NCI-H187 treated with DMSO at 0.1 percent for 48 hours (cell line): ENCODE measurements around the gene TSSK3.

ENCODE experiments used
- DNase-seq: peaks from one replicate; lab custom pipeline; 2025; lab: John Stamatoyannopoulos, UW

The TSSK3 gene

DNA sequence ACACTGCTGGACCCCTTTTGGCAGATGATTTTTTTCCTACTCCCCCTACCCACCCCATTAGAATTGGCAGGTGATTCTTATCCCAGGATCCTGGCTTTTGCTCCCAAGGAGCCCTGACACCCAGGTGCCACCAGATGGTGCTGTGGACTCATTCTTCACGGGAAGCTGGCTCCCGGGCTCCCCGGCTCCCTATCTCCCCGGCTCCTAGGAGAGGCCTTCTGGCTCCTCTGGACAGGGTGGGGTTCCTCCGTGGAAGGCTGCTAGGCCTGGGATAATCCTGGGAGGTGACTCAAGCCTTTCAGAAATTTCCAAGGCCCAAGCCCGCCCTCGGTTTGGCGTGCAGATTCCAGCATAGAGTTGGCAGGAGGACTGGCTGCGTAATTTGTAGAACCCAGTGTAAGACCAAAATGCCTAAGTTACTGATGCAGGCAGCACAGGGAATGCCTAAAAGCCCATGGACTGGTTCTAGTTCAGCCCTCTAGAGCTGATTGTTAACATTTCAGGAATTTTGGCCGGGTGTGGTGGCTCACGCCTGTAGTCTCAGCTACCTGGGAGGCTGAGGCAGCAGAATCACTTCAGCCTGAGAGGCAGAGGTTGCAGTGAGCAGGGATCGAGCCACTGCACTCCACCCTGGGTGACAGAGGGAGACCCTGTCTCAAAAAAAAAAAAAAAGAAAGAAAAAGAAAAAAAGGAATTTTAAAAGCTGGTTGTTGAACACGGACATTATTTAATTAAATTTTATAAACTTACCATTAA, 38.7 kb downstream of the TSSK3 start:
- DNase-seq, result no peak

DNA sequence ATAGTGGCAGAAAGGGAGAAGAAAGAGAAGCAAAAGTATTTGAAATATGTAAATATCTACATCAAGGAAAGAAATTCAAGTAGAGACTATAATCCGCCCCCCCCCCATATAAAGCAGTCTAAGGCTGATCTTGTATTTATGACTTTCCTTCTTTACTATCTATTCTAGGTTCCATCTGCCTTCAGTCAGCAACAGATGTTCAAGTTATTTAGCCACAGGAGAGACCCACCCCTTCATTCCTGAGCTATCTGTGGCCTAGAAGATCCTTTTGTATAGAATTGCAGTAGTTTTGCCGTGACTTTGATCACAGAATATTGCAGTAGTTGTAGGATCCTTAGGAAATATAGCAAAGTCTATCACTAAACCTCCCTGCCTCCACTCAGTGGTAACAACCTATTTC, 42.6 kb downstream of the TSSK3 start:
- DNase-seq, result no peak

DNA sequence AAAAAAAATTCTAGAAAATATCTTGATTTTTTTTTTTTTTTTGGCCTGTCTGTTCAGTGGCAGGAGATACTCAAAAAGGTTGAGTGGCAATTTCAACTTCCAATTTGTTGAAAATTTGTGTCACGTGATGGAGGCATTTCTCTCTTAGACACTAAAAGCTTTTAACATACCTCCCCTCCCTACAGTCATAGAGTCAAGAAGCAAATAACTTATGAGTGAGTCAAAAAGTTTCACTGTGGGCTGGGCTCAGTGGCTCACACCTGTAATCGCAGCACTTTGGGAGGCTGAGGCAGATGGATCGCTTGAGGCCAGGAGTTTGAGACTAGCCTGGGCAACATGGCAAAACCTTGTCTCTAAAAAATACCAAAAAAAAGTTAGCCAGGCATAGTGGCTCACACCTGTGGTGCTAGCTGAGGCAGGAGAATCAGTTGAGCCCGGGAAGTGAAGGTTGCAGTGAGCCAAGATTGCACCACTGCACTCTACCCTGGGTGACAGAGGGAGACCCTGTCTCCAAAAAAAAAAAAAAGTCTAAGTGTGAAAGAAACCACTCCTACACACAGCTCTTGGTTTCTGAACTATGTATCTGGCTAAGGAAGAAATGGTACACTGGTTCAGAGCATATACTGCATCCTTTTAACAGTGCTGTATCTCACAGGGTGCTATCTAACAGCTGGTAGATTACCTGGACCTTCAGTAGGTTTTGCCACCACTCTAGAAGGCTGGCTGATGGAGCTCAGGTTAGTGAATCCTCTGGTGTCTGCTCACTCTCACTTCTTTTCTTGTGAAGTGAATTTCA, 43.5 kb downstream of the TSSK3 start:
- no peak for DNase-seq

DNA sequence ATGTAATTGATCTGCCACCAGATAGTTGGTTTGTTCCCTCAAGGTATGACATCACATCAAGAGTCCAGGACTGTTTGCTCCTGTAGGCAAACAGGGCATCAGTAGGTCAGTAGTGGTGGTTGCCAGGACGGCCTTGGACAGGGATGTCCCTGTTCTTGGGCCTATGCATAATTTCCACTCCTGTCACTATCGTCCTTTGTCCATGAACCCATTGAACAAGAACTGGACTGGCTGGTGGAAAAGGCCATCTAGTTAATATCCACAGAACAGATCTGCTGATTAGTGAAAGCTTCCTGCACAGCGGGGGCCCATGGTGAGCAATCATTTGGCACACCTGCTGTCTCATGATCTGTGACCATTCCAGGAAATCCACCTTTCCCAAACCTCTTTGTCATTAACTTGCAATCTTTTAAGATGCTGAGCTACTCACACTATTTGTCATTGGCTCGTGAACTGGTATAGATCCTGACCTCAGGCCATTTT, 44.3 kb downstream of the TSSK3 start:
- no peak for DNase-seq

DNA sequence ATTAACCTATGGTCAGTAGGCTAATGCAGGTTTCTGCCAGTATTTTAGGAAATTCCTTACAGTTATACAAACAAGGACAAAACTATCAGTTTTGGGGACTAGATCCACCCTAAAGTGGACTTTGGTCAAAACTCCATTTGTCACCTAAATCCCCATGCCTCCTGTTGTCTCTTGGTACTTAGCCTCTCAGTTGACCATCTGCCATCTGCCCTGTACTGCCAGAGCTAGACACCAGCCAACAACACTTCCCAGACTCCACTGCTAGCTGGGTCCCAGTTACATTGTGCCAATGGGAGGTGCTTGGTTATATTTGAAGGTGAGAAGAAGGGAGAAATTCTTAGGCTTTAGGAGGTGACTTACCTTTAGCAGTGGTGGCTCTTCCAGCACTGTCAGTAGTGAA, 48.9 kb downstream of the TSSK3 start:
- DNase-seq, result no peak

DNA sequence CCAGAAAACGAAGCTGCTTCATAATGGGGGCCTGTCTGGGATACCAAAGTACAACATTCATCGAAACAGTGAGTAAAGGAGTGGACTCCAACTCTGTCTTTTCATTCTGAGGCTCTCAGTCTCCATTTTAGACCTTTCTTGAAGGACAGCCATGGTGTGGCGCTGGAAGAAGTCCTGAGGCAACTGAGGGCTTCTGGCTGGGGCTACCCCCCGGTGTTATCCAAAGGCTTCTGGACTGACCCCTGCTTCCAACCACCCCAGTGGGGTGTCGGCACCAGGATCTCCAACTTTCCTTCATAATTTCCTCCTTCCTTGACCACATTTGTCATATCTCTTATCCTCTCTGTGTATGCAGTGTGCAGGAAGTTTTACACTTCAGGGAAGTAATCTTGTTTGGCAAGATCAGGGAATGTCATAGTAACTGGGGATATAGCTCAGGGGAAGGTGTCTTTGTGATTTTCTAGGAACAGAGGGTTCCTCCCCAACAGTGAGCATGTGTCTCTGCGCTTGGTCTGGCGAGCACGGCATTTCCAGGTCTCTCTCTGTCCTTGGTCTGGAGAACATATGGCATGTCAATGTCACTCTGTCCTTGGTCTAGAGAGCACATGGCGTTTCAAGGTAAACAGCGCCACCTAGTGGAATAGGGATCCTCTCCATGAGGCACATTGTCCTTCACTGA, 51.3 kb downstream of the TSSK3 start:
- peak; percentile 37 for DNase-seq
